Stimulated activated CD4-positive, alpha-beta T cell treated with anti-CD3 and anti-CD28 coated beads, TNF-alpha, amount 100 ng/mL, for 24 hours (primary cell): ENCODE results near the gene ABCC12.
"Not testable (repeated sequence)": the region's sequence is repeated elsewhere in the genome, so short reads cannot be mapped to it uniquely, and the experiment has no call there.

Experiments
- DNase-seq, 3 experiments: peaks; one replicate each; pipeline ENCODE4 v3.0.0-alpha.2; 2020; ENCODE audit warnings: low read depth in 3 of 3

Gene ABCC12

DNA sequence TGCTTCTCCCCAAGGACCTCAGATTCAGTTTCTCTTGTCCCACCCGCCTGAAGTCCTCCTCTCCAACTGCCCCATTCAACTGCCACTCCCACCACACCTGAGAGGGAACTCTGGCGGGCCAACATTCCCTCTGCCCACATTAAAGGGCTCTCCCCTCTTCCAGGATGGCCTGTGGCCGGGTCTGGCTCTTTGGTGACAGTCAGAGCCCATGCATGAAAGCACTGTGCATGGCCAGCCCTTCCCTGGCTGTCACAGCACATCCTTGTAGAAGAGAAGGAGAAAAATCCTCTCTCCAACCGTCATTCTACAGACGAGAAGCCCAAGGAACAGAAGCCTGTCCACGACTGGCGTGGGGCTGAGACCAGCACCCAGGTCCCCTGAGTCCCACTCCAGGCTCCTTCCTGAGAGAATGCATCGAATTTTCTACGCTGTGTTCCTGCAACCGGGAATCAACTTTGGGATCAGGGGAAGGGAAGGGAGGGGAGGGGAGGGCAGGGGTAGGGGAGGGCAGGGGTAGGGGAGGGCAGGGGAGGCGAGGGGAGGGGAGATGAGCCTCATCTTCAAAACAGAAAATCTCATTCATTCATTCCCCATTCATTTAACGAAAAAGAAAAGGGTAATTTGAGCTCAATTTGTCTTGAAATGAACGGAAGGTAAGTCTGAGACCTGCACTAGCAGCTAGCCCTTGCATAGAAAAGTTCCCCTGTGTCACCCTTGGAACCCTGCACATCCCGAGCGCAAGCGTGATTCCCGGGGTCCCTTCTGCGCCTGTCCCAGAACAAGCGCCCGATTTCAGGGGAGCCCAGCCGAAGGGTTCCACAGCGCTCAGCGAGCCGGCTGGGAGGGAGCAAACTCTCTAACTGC is at the start of gene ABCC12:
ABCC12 (minus strand) TSS at position 68 of the 864 bp plus-strand sequence. CDS start 9,569 bp downstream, outside the sequence.
- DNase-seq, result no peak

GRCh38 chr16:48204825-48205151 is 49.0 kb upstream of the ABCC12 start:
- DNase-seq, result no peak

GRCh38 chr16:48203974-48204824 is 48.4 kb upstream of the ABCC12 start:
- DNase-seq, result no peak

- no peak for DNase-seq
These were observed 45.9 kb upstream of the ABCC12 start for GRCh38 chr16:48201515-48202201.

DNA sequence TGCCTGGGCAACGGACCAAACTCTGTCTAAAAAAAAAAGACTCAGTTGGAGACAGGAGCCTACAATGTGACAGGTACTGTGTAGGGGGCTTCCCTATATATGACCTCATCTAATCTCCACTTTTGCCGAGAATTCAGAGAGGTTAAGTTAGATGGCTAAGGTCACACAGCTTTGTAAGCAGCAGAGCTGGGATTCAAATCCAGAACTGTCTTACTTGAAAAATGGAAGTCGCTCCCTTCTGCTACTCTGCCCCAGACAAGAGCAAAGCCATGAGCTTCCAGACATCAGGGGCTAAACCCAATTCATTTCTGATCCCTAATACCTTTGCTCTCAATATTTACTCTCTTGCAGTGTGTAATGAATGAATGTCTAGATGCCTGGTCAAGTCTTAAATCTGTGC is 41.5 kb upstream of the ABCC12 start:
- no peak for DNase-seq

DNA sequence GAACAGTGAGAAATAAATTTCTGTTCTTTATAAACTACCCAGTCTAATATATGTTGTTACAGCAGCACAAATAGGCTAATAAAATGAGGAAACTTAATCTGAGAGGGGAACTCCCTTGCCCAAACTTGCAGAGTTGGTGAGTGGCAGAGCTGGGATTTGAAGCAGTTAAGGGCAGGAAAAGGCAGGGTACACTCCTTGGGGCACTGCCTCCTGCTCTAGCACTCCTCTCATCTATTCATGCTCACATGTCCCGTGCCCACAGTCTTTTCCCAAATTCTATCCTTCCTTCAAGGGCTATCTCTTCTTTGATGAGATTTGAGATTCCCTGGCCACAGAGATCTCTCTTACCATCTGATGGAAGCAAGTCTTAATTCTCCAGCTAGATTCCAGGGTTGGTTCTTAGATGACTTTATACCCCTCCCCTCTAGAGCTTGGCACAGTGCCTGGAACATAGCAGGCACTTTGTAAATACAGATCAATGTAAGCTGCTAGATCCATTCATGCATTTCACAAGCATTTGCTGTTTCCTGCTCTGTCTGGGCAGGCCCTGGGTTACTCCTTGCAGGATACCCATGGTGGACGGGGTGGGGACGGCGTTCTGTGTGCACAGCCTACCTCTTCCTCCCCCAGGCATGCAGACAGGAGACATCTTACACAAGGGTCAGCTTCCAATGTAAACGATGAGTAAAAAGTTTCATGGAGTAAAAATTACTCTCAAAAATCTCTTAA is 39.2 kb upstream of the ABCC12 start:
- DNase-seq, result no peak

DNA sequence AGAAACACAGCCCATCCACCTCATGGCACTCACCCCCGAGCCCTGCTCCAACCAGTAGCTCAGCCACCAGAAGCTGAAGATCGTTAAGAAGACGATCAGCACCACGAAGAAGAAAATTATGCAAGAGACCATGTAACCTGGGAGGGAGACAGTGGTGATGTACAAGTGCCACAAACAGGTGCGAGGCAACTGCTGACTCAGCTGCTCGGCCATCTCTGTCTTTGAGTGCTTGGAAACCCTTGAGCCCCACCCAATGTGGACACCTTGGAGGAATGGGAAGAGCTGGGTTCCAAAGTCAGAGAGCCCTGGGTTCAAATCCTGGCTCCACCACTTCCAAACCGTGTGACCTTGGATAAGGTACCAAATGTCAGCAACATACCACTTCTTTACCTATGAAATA is 38.1 kb upstream of the ABCC12 start:
- no peak for DNase-seq

DNA sequence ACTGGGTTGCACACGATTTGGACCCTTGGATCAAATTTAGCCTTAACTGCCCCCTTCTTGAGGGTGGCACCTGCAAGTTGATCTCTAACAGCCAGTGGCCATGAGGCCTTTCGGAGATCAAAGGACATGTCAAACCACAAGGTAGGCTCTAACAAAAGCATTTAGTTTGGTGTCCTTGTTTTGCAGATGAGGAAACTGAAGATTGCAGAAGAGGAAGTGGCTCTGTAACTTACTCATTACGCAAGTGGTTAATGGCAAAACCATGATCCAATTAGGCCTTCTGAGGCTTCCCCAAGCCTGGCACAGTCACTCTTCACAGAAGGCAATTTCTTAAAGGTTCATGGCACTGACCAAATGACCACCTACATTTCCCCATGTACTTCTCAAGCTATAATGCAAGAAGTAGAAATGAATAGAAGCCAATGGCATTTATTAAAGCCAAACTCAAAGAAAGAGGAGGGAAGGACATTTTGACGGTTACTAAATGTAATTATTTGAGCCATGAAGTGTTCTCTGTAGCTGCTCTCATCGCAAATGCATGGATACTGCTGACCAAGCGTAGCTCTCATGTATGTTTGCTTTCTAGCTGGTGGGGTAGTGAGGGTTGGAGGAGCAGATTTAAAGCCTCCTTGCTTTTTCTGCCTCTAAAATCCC is 32.8 kb upstream of the ABCC12 start:
- no peak for DNase-seq

- DNase-seq, result no peak
These were observed 32.0 kb upstream of the ABCC12 start for GRCh38 chr16:48187779-48188178.

- no peak for DNase-seq
These were observed 28.9 kb upstream of the ABCC12 start for GRCh38 chr16:48184681-48185080.

GRCh38 chr16:48182979-48183537 is 27.3 kb upstream of the ABCC12 start:
- no peak for DNase-seq

- DNase-seq, result not testable (repeated sequence)
These were observed 26.1 kb upstream of the ABCC12 start for GRCh38 chr16:48181746-48182520.

- DNase-seq, result no peak
These were observed 25.2 kb upstream of the ABCC12 start for GRCh38 chr16:48180868-48181480.

DNA sequence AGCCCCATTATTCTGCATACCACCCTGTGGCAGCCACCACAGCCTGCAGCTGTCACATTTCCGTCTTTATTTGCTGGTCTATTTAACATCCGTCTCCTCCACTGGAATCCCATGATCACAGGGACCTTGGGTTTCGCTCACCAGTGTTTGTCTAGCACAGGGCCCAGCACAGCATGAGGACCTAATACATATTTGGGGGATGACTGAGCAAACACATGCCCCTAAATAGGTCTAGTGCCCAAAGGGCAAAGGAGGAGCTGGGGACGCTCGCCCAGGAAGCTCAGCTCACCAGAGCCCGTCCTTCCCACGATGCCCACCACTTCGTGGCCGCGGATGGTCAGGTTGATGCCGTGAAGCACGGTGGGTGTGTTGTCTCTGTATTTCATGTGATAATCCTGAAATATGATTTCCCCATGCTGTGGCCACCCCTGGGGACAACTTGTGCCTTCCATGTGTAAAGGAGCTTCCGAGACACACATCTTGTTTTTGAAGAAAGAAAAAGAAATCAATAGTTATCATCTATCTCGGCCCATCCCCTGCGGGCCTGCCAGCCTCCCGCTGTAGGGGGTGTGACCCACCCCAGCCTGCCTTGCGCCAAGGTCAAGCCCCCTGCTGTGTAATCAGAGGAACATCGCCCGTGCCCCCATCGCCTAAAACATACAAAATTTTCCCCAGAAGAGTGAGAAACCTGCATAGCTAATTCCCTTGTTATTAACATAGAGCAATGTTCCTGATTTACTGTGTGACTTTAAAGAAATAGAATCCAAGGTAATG is 21.0 kb upstream of the ABCC12 start:
- no peak for DNase-seq

- DNase-seq, result no peak
These were observed 18.1 kb upstream of the ABCC12 start for GRCh38 chr16:48173889-48174288.

- DNase-seq, result no peak
These were observed 16.9 kb upstream of the ABCC12 start for GRCh38 chr16:48172682-48173081.

DNA sequence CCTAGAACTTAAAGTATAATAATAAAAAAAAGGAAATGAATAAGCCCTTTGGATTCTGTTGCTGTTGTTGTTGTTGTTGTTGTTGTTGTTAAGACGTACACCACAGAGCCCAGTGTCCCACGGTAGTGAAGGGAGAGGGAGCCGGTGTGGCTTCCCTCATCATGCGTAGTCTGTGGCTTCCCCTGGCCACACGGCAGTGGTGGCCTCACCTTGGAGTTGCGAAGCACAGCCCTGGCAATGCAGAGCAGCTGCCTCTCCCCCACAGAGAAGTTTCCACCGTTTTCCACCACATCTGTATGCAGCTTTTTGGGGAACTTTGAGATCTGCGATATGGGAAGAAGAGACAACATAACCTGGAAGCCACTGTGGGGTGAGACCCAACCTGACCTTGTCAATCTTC is 14.1 kb upstream of the ABCC12 start:
- no peak for DNase-seq

GRCh38 chr16:48168075-48168474 is 12.3 kb upstream of the ABCC12 start:
- no peak for DNase-seq

- DNase-seq, result not testable (repeated sequence)
These were observed 10.8 kb upstream of the ABCC12 start for GRCh38 chr16:48166617-48167016.
